C4-2B (cell line): ENCODE measurements around the gene CTDSPL.

Experiments
- CTCF ChIP-seq: fragments of 450-650 bp; conservative IDR thresholded peaks from 2 replicates; pipeline ENCODE4 v1.5.1; 2017; ENCODE audit warnings: mild to moderate bottlenecking
- ZFX ChIP-seq: fragments of 450-650 bp; IDR thresholded peaks from 2 replicates; pipeline ENCODE4 v1.6.1; 2017

DNA sequence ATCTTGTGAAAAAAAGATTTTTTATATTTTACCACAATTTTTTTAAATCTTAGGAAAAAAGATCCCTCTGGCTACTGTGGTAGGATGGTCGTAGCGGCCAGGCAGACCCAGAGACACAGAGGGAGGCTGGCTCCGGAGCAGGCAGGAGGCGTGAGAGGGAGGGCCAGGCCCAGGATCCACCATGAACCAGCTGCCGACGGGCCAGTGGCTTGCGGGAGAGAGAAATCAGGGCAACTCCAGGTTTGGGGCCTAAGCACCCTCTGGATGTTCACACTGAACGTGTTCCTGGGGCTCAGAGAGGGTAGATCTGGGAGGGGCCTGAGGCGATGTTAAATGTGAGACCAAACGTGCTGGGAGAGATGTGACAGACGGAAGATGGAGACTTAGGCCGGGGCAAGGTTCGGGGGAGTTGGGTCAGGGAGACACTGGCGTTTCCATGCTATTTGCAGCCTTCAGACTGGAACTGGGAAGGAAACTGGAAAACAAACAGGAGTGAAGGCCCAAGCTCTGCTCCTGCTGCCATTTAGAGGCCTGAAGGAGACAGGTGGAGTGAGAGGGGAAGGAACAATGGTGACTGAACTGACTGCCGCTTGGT, 127.3 kb downstream of the CTDSPL start:
- TF ChIP-seq CTCF (no peak), ZFX (no peak)
